Measurements from ENCODE around the gene APBA1. TPM values are rescaled to one million over a fixed set of nuclear protein-coding genes. Genes with fewer than 3 reads are reported as not detected.

The APBA1 gene
- total RNA-seq, 1 donor from 2014 or later, result 8.4 TPM

DNA sequence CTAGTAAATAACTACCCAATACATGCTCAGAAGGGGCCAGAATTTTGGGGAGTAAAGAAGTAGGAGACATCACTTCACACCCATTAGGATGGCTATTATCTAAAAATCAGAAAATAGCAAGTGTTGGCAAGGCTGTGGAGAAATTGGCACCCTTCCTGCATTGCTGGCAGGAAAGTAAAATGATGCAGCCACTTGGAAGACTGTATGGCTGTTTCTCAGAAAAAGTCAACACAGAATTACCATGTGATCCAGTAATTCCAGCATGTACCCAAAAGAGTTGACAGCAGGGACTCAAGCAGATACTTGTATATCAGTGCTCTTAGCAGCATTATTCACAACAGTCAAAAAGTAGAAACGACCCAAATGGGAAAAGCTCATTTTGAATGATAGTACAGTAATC lies 107.6 kb downstream of the APBA1 start:
- Mint-ChIP-seq H3K27ac (ENCODE audit: unreplicated experiment) (no peak overlapping the region), H3K27me3 (ENCODE audit: unreplicated experiment) (peaks cover 1% of the 10 kb centered on the region), H3K36me3 (ENCODE audit: low read depth, unreplicated experiment) (no peaks in the 10 kb centered on the region), H3K4me1 (ENCODE audit: unreplicated experiment) (no peaks in the 10 kb centered on the region), H3K4me3 (ENCODE audit: unreplicated experiment) (no peak overlapping the region), H3K9me3 (ENCODE audit: unreplicated experiment) (no peaks in the 10 kb centered on the region)
- TF ChIP-seq CTCF (IDR thresholded peaks at IDR 0.05; ENCODE audit: unreplicated experiment), result no peak
- DNase-seq (ENCODE audit: low spot score), result no peak

DNA sequence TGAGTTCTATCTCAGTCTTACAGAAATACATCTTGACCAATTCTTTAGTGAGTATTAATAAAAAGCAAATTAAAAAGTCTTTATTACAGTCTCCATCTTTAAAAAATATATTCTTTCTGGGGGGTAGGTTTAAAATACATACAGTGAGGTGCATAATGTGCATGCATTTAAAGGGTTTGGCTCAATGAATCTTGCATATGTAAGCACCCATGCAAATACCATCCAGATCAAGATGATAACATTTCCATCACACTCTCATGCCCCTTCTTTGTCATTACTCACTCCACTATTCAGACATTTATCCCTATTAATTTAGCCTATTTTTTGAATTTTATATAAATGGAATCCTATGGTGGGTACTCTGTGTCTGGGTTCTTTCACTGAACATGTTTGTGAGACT lies 113.0 kb downstream of the APBA1 start:
- no peak for DNase-seq (ENCODE audit: low spot score)
- H3K4me1 Mint-ChIP-seq (ENCODE audit: unreplicated experiment), result no peaks in the 10 kb centered on the region
- H3K9me3 Mint-ChIP-seq (ENCODE audit: unreplicated experiment), result no peaks in the 10 kb centered on the region
- no peaks in the 10 kb centered on the region for H3K36me3 Mint-ChIP-seq (ENCODE audit: low read depth, unreplicated experiment)
- H3K27me3 Mint-ChIP-seq (ENCODE audit: unreplicated experiment), result peaks cover 1% of the 10 kb centered on the region
- no peak overlapping the region for H3K4me3 Mint-ChIP-seq (ENCODE audit: unreplicated experiment)
- no peak overlapping the region for H3K27ac Mint-ChIP-seq (ENCODE audit: unreplicated experiment)
- TF ChIP-seq CTCF (IDR thresholded peaks at IDR 0.05; ENCODE audit: unreplicated experiment), result no peak

- H3K4me1 Mint-ChIP-seq (ENCODE audit: unreplicated experiment), result no peaks in the 10 kb centered on the region
- DNase-seq (ENCODE audit: low spot score), result no peak
Measured at GRCh38 chr9:69556707-69557106, 115.5 kb downstream of the APBA1 start.

GRCh38 chr9:69555802-69556201 lies 116.4 kb downstream of the APBA1 start:
- H3K27ac Mint-ChIP-seq (ENCODE audit: unreplicated experiment), result no peak overlapping the region
- DNase-seq (ENCODE audit: low spot score), result no peak
- no peaks in the 10 kb centered on the region for H3K9me3 Mint-ChIP-seq (ENCODE audit: unreplicated experiment)
- no peaks in the 10 kb centered on the region for H3K27me3 Mint-ChIP-seq (ENCODE audit: unreplicated experiment)
- H3K4me3 Mint-ChIP-seq (ENCODE audit: unreplicated experiment), result no peak overlapping the region
- no peak for TF ChIP-seq CTCF (IDR thresholded peaks at IDR 0.05; ENCODE audit: unreplicated experiment)
- no peaks in the 10 kb centered on the region for H3K36me3 Mint-ChIP-seq (ENCODE audit: low read depth, unreplicated experiment)
- H3K4me1 Mint-ChIP-seq (ENCODE audit: unreplicated experiment), result no peaks in the 10 kb centered on the region

More at GRCh38 chr9:69556707-69557106, 115.5 kb downstream of the APBA1 start:
- no peak for TF ChIP-seq CTCF (IDR thresholded peaks at IDR 0.05; ENCODE audit: unreplicated experiment)
- Mint-ChIP-seq H3K9me3 (ENCODE audit: unreplicated experiment) (no peaks in the 10 kb centered on the region), H3K27ac (ENCODE audit: unreplicated experiment) (no peak overlapping the region), H3K36me3 (ENCODE audit: low read depth, unreplicated experiment) (no peaks in the 10 kb centered on the region), H3K27me3 (ENCODE audit: unreplicated experiment) (peaks cover 1% of the 10 kb centered on the region), H3K4me3 (ENCODE audit: unreplicated experiment) (no peak overlapping the region)

- Mint-ChIP-seq H3K27ac (ENCODE audit: unreplicated experiment) (no peak overlapping the region), H3K4me3 (ENCODE audit: unreplicated experiment) (no peak overlapping the region), H3K27me3 (ENCODE audit: unreplicated experiment) (no peaks in the 10 kb centered on the region), H3K4me1 (ENCODE audit: unreplicated experiment) (no peaks in the 10 kb centered on the region), H3K9me3 (ENCODE audit: unreplicated experiment) (no peaks in the 10 kb centered on the region), H3K36me3 (ENCODE audit: low read depth, unreplicated experiment) (no peaks in the 10 kb centered on the region)
- no peak for DNase-seq (ENCODE audit: low spot score)
- no peak for TF ChIP-seq CTCF (IDR thresholded peaks at IDR 0.05; ENCODE audit: unreplicated experiment)
Measured at GRCh38 chr9:69554945-69555344, 117.2 kb downstream of the APBA1 start.

All from endothelial cell (in vitro differentiated cells).